Stimulated activated CD8-positive, alpha-beta memory T cell treated with anti-CD3 and anti-CD28 coated beads, Interleukin-2, amount 100 ng/mL, for 1 hour (primary cell): ENCODE data around the gene EMX1.

Experiments used
- DNase-seq, 2 donors: peaks; one replicate each; pipeline ENCODE4 v3.0.0-alpha.2; 2020; ENCODE audit warnings: low read depth in 2 of 2

The EMX1 gene

DNA sequence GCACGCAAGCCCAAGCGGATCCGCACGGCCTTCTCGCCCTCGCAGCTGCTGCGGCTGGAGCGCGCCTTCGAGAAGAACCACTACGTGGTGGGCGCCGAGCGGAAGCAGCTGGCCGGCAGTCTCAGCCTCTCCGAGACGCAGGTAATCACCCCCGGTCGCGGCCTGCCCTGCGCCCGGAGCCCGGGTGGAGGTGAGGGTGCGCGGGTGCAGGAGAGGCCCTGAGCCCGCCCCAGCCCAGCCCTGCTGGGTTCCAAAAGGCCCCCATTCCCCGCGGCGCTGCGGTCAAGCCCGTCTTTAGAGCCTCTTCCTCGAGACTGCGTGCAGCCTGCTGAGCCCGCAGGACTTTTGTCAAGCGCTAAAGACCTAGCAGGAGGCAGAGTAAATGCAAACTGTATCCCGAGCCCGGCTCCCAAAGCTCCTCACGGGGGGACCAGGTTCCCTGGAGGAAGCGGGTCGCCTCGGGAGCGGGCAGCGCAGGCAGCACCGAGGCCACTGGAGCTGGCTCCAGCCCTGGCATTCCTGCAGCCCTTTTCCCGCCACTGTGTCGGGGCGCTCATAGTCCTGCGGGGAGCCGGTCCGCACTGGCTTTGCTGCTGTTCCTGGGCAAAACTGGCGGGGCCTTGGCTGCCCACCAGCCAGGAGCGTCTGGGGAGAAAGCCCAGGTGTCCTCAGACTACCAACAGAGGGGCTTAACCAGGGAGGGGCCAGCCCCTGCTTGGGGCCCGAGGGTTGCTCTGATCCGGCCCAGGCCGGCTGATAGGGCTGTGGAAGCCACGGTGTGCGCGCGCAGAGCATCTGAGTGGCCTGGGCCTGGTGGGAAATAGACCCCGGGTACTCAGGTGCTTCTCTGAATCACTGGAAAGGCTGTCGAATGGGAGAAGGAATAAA lies 7.3 kb downstream of the EMX1 start:
- no peak for DNase-seq

DNA sequence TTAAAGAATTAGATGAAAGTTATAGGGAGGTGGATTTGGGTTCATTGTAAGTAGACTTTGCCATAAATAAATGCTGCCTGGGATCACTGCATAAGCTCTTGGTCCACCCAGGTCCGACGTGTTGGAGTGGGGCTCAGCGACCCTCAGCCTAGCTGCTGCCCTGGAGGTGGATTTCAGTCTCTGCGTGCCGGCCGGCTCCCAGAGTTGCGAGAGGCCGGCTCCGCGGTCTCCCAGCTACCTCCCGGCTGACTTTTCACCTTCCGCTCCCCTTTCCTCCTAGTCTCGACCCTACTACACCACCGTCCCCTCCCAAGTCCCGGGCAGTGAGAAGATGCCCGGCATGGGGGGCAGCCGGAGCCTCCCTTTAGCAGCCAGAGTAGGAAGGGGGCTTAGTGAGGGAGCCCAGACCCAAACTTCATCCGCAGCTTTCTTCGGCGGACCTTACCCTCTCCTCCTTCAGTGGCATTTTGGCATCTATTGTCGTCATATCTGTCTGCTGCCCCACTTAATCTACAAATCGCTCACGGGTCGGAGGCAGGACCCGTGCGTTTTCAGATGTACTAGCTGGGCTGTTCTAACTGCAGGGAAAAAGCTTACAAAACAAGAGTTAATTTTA lies 8.1 kb downstream of the EMX1 start:
- DNase-seq: no peak

GRCh38 chr2:72926368-72926767 lies 9.0 kb downstream of the EMX1 start:
- no peak for DNase-seq

DNA sequence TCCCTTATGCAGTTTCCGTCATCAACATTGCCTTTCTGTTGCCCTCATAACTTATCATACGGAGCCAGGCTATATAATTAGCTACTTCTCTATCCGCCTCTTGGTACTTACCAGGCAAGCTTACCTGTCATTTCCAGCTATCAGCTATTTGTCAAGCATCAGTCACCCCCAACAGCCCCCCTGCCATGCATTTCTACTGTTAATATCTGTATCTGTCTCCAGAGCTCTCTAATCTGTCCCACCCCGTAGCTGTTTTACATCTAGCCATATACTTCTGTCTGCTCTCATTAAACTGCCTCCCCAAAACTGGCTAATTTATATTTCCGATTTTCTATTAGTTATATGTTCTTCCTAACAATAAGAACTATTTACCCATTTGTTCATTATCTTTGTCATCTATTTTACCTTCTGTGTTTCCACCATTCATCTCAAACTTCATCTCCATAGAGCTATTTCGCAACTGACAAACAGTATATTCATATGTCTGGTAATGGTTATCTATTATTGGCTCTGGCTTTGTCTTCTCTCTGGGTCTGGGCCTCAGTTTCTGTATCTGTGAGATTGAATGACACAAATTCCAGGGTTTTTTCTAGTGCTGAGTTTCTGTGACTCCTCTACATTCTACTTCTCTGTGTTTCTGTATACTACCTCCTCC lies 9.6 kb downstream of the EMX1 start:
- DNase-seq: no peak

DNA sequence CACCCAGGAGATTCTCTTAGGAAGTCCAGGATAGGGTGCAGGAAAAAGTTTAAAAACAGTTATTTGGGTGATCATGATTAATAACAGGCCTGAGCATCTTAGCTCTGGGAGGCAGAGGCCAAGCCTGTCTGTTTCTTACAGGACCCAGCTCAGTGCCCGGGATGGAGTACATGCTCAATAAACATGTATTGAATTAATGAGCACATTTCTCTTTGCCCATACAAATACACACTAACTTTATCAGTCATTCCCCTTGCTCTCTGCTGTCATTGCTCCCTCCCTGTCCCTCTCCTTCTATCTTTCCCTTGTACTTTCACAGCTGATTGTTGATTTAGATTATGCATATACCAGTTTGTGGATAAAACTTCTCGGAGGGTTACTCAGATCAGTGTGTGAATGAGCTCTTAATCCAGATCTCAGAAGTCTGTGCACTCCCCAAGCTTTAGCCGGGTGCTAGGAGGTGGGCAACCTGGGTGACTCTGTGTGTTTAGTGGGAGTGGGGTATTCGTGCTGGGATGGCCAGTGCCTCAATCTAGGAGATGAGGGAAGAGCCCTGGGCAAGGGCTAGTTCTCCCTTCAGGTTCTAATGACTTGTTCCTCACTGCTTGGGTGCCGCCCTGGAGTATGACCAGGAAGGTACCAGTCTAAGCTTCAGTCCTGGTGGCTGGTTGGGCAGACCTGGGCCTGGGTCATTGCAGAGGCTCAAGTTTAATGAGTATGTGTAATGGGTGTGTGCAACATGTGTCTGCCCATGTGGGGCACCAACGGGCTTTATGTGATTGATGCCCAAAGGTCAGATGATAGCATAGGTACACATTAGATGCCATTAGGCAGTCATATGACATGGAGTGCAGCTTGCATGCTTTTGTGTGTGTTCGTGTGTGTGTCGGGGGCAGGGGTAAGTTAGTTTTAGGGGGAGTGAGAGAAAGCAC lies 10.6 kb downstream of the EMX1 start:
- no peak for DNase-seq

DNA sequence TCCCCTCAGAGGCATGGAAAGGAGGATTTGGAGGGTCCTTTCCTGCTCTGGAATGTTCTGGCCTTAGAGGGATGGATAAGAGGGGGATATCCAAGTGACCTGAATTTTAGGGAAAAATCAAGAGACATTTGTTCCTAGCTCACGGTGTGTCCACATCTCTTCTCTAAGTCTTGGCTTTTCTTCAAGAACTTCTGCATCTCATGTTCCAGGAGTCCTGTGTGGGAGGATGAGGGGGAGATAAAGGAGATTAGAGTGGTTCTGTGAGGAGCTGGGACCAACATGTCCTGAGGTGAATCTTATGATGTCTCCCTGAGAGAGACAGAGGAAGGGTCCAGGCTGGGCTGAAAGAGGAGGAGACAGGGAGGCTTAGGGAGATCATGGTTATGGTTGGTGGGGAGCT lies 11.7 kb downstream of the EMX1 start:
- no peak for DNase-seq

GRCh38 chr2:72931280-72931910 lies 14.1 kb downstream of the EMX1 start:
- no peak for DNase-seq

DNA sequence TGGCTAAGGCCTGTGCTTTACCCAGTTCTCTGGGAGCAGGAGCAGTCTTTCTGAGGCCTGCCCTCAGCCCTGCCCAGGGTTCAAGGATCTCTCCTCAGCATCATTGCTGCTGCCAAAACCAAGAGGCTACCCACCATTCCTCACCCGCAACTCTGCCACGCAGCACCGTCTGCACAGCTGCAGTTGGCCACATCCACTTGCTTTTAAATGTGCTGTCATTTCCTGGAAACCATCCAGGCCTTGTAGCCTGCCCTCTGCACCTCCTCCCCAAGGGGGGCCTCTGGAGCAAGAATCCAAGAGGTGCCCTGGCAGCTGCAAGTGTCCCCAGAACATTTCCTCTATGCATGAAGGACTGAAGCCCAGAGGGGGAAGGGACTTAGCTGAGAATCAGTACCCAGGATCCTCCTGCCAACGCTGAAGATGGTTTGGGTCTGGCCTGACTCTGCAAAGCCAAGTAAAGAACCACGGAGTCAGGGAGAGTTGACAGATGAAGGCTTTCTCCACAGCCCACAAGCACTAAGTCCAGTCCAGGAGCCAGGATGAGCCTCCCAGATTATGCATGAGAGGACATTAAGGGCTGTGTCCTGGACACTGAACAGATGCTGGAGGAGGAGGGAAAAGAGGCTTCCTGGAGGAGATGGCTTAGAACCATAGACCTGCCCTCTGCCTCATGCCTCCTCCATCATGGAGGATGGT lies 14.9 kb downstream of the EMX1 start:
- no peak for DNase-seq

- DNase-seq: no peak
Observed at GRCh38 chr2:72932805-72933204, 15.5 kb downstream of the EMX1 start.

GRCh38 chr2:72933207-72933606 lies 15.9 kb downstream of the EMX1 start:
- no peak for DNase-seq

DNA sequence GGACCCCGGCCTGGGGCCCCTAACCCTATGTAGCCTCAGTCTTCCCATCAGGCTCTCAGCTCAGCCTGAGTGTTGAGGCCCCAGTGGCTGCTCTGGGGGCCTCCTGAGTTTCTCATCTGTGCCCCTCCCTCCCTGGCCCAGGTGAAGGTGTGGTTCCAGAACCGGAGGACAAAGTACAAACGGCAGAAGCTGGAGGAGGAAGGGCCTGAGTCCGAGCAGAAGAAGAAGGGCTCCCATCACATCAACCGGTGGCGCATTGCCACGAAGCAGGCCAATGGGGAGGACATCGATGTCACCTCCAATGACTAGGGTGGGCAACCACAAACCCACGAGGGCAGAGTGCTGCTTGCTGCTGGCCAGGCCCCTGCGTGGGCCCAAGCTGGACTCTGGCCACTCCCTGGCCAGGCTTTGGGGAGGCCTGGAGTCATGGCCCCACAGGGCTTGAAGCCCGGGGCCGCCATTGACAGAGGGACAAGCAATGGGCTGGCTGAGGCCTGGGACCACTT lies 16.4 kb downstream of the EMX1 start:
- DNase-seq: no peak

GRCh38 chr2:72934683-72935610 lies 17.6 kb downstream of the EMX1 start:
- no peak for DNase-seq

GRCh38 chr2:72935611-72935957 lies 18.3 kb downstream of the EMX1 start:
- no peak for DNase-seq

DNA sequence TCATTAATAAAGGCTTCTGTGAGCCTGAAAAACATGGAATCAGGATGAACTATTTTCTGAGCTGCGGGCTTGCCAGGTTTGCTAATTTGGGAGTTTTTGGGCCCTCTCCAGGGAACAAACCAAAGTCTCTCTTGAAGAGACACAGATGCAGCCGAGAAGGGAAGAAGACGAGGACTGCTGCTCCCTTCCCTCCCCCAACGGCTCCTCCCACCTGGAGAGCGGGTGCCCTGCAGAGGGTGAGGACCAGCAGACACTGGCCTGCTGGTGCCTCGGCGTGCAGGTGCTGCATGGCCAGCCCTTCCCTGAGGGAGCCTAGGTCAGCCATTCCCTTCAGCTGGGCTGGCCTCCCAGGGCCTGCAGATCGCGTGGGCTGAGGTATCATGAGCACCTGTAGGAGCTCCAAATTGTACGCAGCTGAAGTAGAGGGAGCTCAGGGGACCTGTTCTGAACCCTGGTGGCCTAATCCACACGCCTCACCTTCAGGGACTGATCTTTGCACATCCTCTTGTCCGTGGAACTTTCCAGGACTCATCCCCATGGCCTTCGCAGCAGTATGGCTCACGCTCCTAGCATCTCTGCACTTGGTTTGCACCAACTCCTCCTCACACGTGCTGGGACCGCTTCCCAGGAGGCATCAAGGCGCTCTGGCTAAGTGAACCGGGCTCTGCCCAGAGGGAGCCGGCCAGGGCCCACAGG lies 19.5 kb downstream of the EMX1 start:
- no peak for DNase-seq

- no peak for DNase-seq
Observed at GRCh38 chr2:72937356-72937669, 20.0 kb downstream of the EMX1 start.

DNA sequence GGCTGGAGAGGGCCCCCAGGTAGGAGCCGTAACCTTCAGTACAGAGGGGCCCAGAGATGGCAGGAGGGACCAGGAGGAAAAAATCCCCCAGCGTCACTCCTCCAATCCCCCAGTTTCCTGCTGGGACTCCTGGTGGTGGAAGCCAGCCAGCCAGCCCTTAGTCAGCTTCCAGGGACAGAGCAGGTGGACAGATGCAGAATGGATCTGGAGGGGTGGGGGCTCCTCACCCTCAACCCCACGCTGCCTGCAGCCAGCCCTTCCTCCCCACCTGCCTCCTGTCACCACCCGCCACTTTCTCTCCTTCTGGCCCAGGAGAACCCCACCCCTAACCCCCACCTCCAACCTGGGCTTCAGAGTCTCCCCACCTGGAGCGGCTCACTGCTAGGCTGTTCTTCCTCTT lies 21.1 kb downstream of the EMX1 start:
- no peak for DNase-seq

- DNase-seq: no peak
Observed at GRCh38 chr2:72940361-72940760, 23.0 kb downstream of the EMX1 start.

DNA sequence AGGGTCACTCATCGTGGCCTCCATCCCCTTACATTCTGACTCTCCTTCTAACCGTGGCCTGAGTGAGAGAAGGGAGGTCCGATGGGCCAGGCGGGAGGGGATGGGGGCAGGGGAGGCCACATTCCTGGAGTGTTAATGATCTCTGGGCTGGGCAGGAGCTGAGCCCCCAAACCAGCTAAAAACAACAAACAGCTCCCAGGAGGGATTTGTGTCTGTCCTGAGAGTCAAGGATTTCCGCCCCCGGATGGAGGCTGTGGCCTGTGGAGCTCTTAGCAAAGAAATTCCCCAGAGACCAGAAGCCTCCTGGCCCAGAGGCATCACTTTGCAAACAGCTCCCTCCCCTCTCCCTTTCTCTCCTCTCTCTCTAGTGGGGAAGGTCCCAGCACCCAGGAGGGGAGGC lies 23.5 kb downstream of the EMX1 start:
- no peak for DNase-seq

GRCh38 chr2:72942293-72942692 lies 25.0 kb downstream of the EMX1 start:
- DNase-seq: no peak
